Measurements from ENCODE around the gene ABCB7.
"Not testable (repeated sequence)": the region's sequence is repeated elsewhere in the genome, so short reads cannot be mapped to it uniquely, and the experiment has no call there.

Gene ABCB7

GRCh38 chrX:75086731-75087195, 69.3 kb downstream of the ABCB7 start:
- DNase-seq: no peak

- no peak for DNase-seq
Measured at GRCh38 chrX:75084757-75085156, 71.3 kb downstream of the ABCB7 start.

- no peak for DNase-seq
Measured at GRCh38 chrX:75076429-75076828, 79.7 kb downstream of the ABCB7 start.

GRCh38 chrX:75074475-75074874, 81.6 kb downstream of the ABCB7 start:
- no peak for DNase-seq

- no peak for DNase-seq
Measured at GRCh38 chrX:75071334-75071733, 84.7 kb downstream of the ABCB7 start.

GRCh38 chrX:75067931-75068330, 88.2 kb downstream of the ABCB7 start:
- no peak for DNase-seq

- no peak for DNase-seq
Measured at GRCh38 chrX:75061701-75062100, 94.4 kb downstream of the ABCB7 start.

GRCh38 chrX:75051047-75051446, 105.0 kb downstream of the ABCB7 start:
- DNase-seq: no peak

GRCh38 chrX:75045369-75045768, 110.7 kb downstream of the ABCB7 start:
- DNase-seq: no peak

GRCh38 chrX:75044142-75044541, 111.9 kb downstream of the ABCB7 start:
- not testable (repeated sequence) for DNase-seq

GRCh38 chrX:75038925-75039324, 117.2 kb downstream of the ABCB7 start:
- no peak for DNase-seq

Measured in activated CD8-positive, alpha-beta memory T cell treated with anti-CD3 and anti-CD28 coated beads for 24 hours (primary cell).